DMS153 (cell line): ENCODE results near the gene DMD.
A peak's percentile ranks its signal among the peaks of the same experiment; 100 is the strongest.
"Not testable (repeated sequence)": the region's sequence is repeated elsewhere in the genome, so short reads cannot be mapped to it uniquely, and the experiment has no call there.

Experiments used
- DNase-seq: peaks from one replicate; lab custom pipeline; 2025; lab: John Stamatoyannopoulos, UW

DMD gene

DNA sequence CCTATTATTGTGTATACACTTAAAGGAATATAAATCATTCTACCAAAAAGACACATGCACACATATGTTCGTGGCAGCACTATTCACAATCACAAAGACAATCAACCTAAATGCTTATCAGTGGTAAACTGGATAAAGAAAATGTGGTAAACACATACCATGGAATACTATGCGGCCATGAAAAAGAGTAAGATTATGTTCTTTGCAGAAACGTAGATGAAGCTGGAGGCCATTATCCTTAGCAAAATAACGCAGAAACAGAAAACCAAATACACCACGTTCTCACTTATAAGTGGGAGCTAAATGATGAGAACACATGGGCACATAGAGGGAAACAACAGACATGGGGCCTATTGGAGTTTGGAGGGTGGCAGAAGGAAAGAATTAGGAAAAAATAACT is 593.2 kb downstream of the DMD start:
- no peak for DNase-seq

DNA sequence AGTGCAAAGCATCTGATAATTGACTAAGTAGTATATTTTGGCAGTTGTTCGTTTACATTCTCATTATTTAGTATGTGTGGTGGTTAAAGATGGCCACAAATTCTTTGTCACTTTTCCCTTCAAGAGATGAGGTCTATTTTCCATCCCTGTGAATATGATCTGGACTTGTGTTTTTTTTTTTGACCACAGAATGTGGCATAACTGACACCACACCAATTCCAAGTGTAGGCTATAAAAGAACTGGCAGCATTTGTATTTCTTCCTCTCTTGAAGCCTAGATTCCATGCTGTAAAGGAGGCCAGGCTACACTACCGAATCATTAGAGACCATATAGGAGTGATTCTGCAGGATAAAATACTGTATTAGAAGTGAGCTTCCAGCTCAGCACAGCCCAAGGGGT is 596.6 kb downstream of the DMD start:
- DNase-seq, result no peak

DNA sequence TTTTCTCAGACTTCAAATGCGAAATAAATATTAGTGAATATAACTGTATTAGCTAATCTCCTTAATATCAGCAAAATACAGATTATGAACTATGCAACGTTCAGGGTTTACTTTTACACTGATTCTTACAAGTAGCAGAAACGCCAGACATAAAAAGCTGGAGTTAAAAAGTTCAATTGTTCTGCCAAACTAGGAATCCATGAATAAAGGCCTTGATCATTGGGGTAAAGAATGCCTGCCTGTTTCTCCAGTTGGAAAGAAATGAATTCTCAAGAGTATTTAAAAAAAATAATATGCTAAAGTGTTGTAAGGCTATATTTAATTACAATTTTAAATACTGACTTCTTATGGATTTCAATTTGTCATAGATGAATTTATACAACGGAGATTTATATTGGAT is 612.2 kb downstream of the DMD start:
- DNase-seq, result no peak

DNA sequence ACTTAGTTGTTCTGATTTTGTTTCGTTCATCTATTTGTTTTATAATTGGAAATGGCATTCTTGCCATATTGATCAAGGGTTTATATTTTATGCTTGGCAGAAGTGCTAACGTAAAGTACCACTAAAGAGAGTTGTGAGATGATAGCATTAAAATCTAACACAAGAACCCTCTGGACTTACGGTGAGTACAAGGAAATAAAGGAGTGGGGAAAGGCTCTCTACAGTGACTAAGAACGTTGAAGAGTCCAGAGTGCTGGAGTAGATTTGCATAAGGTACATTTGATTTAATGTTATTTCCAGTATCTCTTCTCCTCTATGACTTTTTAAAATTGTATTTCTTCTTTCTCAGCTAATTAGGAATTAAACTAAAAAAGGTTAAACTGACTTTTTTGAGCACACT is 612.6 kb downstream of the DMD start:
- DNase-seq, result no peak

DNA sequence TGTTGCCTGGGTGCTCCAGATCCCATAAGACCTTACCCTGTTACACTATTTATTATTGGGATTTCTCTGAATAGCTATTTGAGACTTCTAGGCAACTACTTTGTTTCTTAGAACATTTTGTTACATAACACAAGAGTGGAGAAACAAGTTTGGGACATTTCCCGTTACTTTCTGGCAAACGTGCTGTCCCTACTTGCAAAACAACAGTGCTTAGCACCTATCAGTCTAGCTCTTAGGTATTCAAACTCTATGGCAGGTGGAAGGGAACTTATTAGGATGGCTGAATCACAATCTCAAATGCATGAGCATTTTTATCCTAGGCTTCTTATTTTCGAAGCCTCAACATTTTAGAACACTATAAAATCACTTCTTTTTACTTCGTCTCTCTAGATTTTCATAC is 613.6 kb downstream of the DMD start:
- DNase-seq, result no peak

DNA sequence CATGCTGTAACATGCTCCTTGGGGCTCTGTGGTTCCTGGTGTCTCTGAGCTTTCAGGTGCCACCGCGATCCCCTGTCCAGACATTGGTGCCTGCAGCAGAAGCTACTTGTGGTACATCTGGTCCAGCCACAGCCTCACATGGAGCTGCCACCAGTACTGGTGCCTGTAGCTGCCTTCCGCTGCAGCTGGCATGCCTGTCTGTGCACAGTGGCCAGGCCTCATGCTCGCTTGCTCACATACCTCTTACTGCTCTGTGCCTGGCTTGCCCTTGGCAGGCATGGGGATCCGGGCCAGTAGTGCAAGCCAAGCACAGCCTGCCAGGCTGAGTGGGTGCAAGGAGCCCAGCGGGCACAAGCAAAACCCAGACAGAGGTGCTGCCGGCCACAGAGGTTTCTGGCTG is 618.6 kb downstream of the DMD start:
- no peak for DNase-seq

DNA sequence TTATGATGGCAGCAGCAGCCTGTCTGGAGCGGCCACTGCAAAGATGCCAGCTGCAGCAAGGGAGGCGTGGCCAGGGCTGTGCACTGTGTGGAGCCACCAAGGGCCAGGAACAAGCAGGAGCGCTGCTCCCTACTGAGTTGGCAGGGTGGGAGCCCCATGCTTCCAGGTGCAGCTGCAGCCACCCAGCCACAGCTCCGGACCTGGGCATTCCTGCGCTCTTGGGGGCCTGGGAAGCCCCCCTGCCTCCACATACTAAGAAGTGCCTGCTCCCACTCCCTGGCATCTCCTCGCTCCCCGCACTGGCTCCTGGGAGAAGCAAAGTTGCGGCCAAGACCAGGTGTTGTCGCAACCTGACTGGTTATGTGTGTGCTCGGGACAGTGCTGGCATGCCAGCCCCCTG is 619.8 kb downstream of the DMD start:
- DNase-seq, result no peak

DNA sequence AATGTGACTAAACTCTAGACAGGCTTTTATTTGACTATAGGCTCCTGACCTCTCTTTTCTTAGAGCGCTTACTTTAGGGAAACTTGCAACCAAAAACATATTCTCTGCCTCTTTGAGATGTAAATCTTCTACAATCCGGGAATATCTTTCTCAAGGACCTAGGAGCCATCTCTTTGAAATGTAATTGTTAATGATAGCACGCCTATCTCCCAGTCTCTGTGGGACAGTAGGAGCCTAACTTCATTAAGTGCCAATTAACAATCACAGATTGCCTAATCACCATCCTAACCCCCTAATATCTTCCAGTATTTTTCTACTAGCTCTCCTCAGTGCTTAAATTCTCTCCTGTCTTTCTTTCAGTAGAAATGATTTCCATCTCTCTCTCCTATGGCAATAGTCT is 628.6 kb downstream of the DMD start:
- no peak for DNase-seq

DNA sequence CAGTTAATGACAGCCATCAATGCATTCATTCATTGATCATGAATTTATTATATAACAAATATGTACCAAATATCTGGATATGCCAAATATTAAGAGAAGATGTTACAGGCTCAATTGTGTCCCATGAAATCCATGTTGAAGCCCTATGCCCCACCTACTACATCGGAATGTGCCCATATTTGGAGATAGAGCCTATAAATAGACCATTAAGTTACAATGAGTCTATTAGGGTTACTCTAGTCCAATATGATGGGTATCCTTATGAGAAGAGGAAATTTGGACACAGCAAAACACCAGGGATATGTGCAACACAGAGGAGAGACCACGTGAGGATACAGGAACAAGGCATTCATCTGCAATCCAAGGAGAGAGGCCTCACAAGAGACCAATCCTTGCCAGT is 634.5 kb downstream of the DMD start:
- DNase-seq, result no peak

DNA sequence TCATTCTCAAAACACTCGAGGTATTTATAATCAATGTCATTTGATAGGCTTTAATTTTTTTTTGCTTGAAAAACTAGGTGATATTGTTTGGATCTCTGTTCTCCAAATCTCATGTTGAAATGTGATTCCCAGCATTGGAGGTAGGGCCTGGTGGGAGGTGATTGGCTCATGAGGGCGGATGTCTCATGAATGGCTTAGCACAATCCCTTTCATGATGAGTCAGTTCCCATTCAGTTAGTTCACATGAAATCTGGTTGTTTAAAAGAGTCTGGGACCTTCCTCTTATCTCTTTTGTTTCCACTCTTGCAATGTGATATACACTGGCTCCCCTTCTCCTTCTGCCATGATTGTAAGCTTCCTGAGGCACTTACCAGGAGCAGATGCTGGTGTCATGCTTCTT is 638.7 kb downstream of the DMD start:
- DNase-seq, result no peak

DNA sequence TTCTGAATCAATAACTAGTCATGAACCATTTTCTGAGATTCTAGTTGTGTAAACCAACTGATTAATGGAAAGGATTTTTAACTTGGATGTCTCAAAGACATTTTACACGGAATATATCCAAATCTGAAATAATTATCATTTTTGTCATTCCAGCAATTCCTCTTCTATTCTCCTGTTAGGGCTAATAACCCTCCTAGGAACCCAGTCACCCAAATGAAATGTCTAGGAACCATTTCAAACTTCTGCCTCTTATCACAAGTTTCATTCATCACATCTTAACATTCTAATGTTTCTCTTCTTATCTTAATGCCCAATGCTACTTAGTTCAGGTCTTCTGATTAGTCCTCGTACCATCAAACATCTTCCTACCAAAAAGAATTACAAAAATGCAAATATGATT is 639.8 kb downstream of the DMD start:
- no peak for DNase-seq

DNA sequence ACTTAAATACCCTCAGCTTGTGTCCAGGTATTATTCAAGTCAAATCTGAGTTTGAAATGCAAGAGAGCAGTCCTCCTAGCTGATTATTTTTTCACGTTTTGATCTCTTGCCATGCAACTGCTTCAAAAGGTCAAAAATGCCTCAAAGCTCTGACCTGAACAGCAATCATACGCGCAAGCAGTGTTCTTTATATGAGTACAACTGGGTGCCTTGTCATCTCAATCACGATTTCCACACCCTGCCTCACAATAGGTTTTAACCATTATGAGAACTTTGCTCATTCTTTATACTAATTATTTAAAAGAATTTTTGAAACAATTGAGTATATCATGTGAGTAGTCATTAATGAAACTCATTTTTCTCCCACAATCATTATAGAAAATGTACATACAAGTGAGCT is 649.1 kb downstream of the DMD start:
- no peak for DNase-seq

DNA sequence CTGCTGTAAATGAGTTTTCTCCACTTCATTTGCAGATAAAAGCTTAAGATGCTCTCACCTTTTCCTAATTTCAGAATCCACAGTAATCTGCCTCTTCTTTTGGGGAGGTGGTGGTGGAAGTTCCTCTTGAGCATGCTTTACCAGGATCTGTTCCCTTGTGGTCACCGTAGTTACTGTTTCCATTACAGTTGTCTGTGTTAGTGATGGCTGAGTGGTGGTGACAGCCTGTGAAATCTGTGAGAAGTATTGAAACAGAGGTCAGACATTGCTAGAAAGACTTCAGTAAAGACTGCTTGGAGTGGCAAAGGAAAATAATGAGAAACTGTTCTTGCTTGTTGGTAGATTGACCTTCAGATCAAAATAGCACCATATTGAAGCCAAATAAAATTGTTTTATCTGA is 666.2 kb downstream of the DMD start:
- DNase-seq, result no peak

DNA sequence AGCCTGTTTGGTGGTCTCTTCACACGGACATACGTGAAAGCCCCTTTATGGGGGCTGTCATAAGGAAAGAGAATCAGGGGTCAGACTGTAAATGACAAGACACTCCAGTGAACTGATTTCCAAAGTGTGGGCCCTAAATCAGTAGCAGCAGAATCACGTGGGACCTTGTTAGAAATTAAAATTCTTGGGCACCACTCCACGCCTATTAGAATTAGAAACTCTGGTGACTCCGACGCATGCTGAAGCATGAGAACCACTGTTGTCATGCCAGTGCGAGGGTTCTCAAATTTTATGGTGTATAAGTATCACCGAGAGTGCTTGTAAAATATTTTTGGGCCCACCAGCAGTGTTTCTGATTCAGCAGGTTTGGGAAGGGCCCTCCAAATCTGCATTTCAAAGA is 672.8 kb downstream of the DMD start:
- DNase-seq, result no peak

DNA sequence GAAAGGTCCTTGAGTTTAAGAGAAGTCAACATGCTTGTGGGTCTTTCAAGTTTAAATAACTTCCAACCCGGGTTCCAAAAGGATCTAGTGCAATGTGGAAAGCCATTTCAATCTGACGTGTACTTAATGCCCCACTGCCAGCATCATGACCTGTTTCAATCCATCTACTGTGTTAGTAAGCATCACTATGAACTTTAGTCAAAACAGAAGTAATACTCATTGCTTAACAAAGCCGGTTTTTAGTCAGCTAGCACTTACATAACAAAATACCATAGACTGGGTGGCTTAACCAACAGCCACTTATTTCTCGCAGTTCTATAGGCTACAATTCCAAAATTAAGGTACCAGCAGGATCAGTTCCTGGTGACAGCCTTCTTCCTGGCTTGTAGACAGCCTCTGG is 677.5 kb downstream of the DMD start:
- no peak for DNase-seq

DNA sequence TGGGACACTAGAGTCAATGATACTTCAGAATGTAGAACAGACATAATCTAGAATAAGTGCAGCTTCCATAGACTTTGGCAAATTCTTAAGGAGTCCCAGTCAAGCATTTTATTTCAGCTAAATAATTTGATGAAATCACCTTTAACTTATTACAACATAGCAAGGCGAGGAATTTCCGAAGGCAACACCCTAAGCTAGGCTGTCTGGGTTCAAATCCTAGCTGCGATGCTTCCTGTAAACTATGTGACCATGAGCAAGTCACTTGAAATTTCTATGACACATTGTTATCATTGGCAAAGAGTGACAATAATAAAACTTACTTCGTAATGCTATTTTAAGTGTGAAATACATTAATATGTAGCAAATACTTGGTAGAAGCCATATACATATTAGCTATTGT is 679.1 kb downstream of the DMD start:
- DNase-seq, result no peak

DNA sequence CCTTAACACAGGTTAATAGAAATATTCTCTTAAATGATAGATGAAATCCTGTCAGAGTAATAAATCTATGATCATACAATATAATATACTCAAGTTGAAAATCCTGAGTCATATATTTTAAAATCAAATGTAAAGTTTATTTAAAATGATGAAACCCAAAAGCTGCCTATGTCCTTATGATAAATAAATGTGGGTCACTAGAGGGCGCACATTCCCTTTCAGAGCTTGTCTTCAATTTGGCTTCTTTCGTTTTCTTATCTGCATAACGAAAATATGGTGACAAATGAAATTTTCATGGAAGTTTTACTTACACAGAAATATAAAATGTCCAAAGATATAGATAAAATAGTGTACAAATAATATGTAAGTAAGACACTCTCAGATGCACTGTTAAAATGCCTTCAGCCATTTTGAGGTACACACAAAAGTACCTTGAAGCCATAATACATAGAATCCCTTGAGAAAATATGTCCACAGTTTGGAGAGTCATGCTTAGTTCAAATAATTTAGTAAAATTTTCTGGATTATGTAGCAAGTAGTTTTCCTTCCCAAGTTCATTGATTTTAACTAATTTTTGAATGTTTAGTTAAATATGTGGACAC is 680.4 kb downstream of the DMD start:
- no peak for DNase-seq

DNA sequence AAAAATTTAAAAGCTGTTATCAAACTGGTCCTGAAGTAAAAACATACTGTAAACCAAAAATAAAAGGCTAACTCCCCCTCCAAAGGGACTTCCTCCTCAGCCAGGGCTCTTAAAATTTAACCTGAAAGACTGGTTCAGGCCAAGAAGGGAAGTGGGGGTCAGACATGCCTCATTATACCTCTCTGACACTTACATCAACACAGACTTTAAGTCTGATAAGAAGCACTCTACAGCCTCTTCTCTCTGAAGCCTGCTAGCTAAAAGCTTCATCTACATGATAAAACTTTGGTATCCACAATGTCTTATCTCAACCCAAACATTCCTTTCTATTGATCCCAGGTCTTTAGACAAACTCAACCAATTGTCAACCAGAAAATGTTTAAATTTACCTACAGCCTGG is 682.9 kb downstream of the DMD start:
- not testable (repeated sequence) for DNase-seq

DNA sequence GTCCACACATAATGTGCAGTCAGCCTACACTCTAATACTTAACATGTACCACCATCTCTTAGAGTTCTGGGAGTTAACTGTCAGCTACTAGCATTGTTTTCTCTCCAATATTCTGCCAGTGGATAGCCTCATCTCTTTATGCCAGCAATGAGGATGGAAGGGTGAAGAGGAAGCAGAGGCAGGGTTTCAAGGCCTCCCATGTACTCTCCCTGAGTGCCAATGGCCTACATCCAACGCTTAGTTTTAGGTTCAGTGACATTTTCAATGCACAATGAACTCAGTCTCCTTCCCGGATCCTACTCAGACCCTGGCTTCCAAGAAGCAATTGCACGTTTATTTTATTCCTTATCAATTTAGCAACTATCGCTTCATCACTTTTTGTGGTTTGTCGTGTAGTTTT is 686.1 kb downstream of the DMD start:
- no peak for DNase-seq

DNA sequence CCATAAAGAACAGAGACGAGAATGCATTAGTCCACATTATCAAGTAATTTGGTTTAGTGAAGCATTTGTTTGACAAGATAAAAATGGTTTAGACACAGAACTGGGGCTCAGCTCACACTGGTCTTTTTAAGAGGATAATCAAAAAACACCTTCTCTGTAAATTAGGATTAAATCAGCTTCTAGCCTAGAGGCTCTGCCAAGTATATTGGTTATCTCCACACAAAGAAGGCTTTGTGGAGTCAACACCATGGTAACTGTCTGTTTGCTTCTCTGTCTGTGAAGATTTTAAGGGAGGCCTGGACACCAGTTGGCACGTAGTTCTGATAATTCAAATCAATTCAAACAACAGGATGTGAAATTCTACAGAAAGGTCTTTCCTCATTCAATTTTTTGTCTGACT is 687.0 kb downstream of the DMD start:
- no peak for DNase-seq

DNA sequence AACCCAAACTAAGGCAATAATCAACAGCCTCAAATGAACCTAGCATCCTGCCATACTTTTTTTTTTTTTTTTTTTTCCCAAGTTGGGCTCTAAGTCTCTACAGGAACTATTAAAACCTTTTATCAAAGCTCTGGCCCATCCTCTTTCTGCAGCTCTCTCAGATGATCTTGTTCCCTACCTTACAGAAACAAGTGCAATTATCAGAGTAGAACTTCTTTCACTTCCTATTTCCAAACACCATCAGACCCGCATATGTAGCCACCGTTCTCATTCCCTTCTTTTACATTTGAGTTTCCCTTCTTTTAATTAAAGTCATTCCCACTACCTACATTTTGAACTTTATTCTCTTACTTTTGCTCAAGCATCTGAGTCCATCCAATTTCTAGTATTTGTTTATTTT is 690.6 kb downstream of the DMD start:
- DNase-seq, result no peak

DNA sequence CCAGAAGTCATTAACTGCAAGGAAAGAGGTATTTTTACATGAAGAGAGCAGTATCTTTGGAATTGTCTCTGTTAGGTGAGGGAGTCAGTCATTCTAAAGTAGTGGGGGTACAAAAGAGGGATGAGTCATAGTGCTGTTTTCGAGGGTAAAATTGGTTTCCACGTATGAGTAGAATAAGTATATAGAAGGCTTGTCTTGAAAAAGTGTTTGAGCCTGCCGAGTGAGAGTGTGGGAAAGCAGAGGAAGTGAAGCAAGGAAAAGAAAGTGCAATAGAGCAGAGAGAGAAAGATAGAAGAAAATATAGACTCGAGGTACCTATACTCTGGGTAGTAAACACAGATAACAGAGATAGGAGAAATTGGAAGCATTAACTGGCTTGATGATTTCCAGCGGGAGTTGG is 696.4 kb downstream of the DMD start:
- no peak for DNase-seq

DNA sequence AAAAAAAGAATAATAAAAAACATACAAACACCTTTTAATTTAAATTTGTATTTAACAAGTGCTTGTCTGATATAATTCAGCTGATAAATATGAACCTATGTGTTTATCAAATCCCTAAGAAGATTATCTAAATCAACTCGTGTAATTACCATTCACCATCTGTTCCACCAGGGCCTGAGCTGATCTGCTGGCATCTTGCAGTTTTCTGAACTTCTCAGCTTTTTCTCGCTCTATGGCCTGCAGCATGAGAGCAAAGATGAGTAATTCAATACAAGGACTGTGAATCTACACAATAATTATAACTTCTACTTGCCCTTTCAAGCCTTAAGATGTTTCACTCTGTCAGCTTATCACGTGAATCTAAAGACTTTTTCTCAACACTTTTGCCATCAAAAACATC is 709.7 kb downstream of the DMD start:
- DNase-seq, result no peak

DNA sequence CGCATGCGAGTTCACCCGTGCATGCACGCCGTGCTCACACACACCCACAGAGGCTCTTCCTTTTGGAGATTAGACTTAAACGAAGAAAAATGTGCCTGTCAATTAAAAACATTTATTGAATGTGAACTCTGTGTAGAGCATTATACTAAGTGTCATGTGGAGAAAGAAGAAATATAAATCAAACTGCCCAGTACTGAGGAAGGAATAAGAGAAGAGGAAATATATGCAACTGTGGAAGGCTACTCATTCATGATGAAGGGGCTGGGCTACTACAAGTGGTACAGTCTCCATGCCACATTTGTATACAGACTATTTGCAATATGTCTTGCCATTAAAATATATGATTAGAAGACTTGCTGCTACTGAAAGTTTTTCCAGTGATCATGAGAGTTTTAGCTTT is 714.7 kb downstream of the DMD start:
- no peak for DNase-seq

DNA sequence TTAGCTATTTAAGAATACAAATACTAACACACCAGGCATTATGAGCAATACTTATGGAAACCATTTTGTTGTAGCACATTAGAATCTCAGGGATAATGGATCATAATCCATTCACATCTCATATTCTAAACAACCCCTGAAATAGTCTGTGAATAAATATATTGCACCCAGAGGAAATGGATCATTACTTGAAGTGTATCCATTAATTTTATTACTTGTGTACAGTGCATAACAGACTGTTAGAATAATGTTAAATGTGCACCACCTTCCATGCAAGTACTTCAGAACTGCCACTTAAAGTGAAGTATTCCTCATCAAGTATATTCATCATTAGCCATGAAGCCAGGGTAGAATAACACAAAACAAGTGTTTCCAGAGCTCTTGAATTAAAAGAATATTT is 715.5 kb downstream of the DMD start:
- peak; percentile 37 for DNase-seq
